Right atrium auricular region (tissue), 2 donors: ENCODE results near the gene RERE. TPM values are rescaled to one million over a fixed set of nuclear protein-coding genes. Genes with fewer than 3 reads are reported as not detected.
A peak's percentile ranks its signal among the peaks of the same experiment; 100 is the strongest.

Experiments used
- DNase-seq: peaks from one replicate; pipeline ENCODE4 v3.0.0-alpha.2; 2019; ENCODE audit warnings: low spot score
- H3K27ac ChIP-seq, 2 donors: fragments of 200-600 bp; sonication (generic); 1 replicate in 1 of 2; 2 replicates in 1 of 2; pipeline ENCODE4 v1.5.1; 2016 to 2019
- H3K27me3 ChIP-seq, 2 donors: fragments of 200-600 bp; sonication (generic); one replicate each; pipeline versions ENCODE4 v1.5.1 to v1.6.0; 2017 to 2019
- H3K36me3 ChIP-seq: fragments of 200-600 bp; sonication (generic); one replicate; pipeline ENCODE4 v1.5.1; 2016
- H3K4me1 ChIP-seq, 2 donors: fragments of 200-600 bp; sonication (generic); one replicate each; pipeline versions ENCODE4 v1.5.1 to v1.6.0; 2017 to 2019
- H3K4me3 ChIP-seq, 2 donors: fragments of 200-600 bp; sonication (generic); 1 replicate in 1 of 2; 2 replicates in 1 of 2; pipeline ENCODE4 v1.5.1; 2017 to 2019; ENCODE audit warnings: mild to moderate bottlenecking in 1 of 2, moderate library complexity in 1 of 2
- H3K9me3 ChIP-seq, 2 donors: fragments of 200-600 bp; sonication (generic); one replicate each; pipeline ENCODE4 v1.5.1; 2019
- CTCF ChIP-seq, 2 donors: fragments of 200-600 bp; sonication (generic); IDR thresholded peaks; one replicate each; pipeline ENCODE4 v1.5.1; 2019; ENCODE audit warnings: antibody characterized with exemption in 2 of 2
- total RNA-seq, 2 donors: library from RNA; depleted of rRNA; stranded (reverse); fragments of >200 nt; gene quantifications; one replicate each; pipeline ENCODE4 v1.1.0, GENCODE V29; 2016

RERE gene
- total RNA-seq, 2 donors from 2014 or later = 99.8 to 125 TPM

- no peak for TF ChIP-seq CTCF (IDR thresholded peaks at IDR 0.05)
- Histone ChIP-seq H3K36me3 (peaks cover 22% of the 10 kb centered on the region), H3K9me3 (no peaks in the 10 kb centered on the region), H3K27me3 (no peaks in the 10 kb centered on the region), H3K4me3 (no peak overlapping the region), H3K4me1 (peaks cover 0 to 98% of the 10 kb centered on the region in 2 donors), H3K27ac (peak overlapping the region; percentile 90 to 98)
- no peak for DNase-seq
These were observed 447.2 kb downstream of the RERE start for GRCh38 chr1:8370046-8370881.

GRCh38 chr1:8368956-8369639 is 448.3 kb downstream of the RERE start:
- H3K4me3 ChIP-seq = no peak overlapping the region
- peaks cover 32% of the 10 kb centered on the region for H3K36me3 ChIP-seq
- peaks cover 4 to 98% of the 10 kb centered on the region in 2 donors for H3K4me1 ChIP-seq
- H3K9me3 ChIP-seq = no peaks in the 10 kb centered on the region
- peak overlapping the region; percentile 90 to 98 for H3K27ac ChIP-seq
- TF ChIP-seq CTCF (IDR thresholded peaks at IDR 0.05) = no peak
- no peaks in the 10 kb centered on the region for H3K27me3 ChIP-seq
- no peak for DNase-seq

GRCh38 chr1:8367571-8368194 is 449.8 kb downstream of the RERE start:
- no peak overlapping the region for H3K4me3 ChIP-seq
- H3K4me1 ChIP-seq = peaks cover 4 to 98% of the 10 kb centered on the region in 2 donors
- DNase-seq = no peak

GRCh38 chr1:8365661-8366362 is 451.6 kb downstream of the RERE start:
- Histone ChIP-seq H3K36me3 (peaks cover 57% of the 10 kb centered on the region), H3K27ac (peak overlapping the region; percentile 90 to 98), H3K4me3 (no peak overlapping the region), H3K4me1 (peaks cover 4 to 84% of the 10 kb centered on the region in 2 donors), H3K9me3 (no peaks in the 10 kb centered on the region), H3K27me3 (no peaks in the 10 kb centered on the region)
- DNase-seq = no peak
- no peak for TF ChIP-seq CTCF (IDR thresholded peaks at IDR 0.05)

More at GRCh38 chr1:8367571-8368194, 449.8 kb downstream of the RERE start:
- H3K9me3 ChIP-seq = no peaks in the 10 kb centered on the region
- TF ChIP-seq CTCF (IDR thresholded peaks at IDR 0.05) = no peak
- no peaks in the 10 kb centered on the region for H3K27me3 ChIP-seq
- peaks cover 46% of the 10 kb centered on the region for H3K36me3 ChIP-seq
- peak overlapping the region; percentile 90 to 98 for H3K27ac ChIP-seq
